RWPE1 (cell line): Measurements from ENCODE around the gene DHRS12.

Source experiments
- CTCF ChIA-PET: fragments of 350-600 bp; sonication (Branson Sonifier 250); formaldehyde crosslinking; extraction: SDS; loops from one replicate; lab custom pipeline; 2021; lab: Yijun Ruan, JAX
- POLR2A ChIA-PET: fragments of 400-600 bp; formaldehyde crosslinking; extraction: SDS; loops from one replicate; lab custom pipeline; 2020; ENCODE audit warnings: antibody characterized with exemption; ENCODE audit not compliant: low non-redundant PET; lab: Yijun Ruan, JAX
- DNase-seq: peaks from one replicate; pipeline ENCODE4 v3.0.0; 2012; ENCODE audit warnings: low spot score
- H3K27ac ChIP-seq: fragments of 450-650 bp; 2 replicates; pipeline ENCODE4 v1.5.1; 2017
- CTCF ChIP-seq: fragments of 450-650 bp; conservative IDR thresholded peaks from 2 replicates; pipeline ENCODE4 v1.5.1; 2017; ENCODE audit warnings: low read depth, mild to moderate bottlenecking

The DHRS12 gene

GRCh38 chr13:51768976-51769375, 35.0 kb downstream of the DHRS12 start:
- no peak for DNase-seq
- no peak for TF ChIP-seq CTCF
- peak overlapping the region; percentile 53; the same call in 1 of the 2 replicates for H3K27ac ChIP-seq
- CTCF ChIA-PET, result interaction anchor here (0.6 to 0.7 kb wide), 2 partner anchors 355 to 483 kb away, joined by 3 read pairs; no protein-coding TSS in a partner anchor
- POLR2A ChIA-PET, result interaction anchor here (0.6 kb wide), 1 partner anchor 305 kb away, joined by 3 read pairs; no protein-coding TSS in a partner anchor

- H3K27ac ChIP-seq, result peak overlapping the region; percentile 53; the same call in 1 of the 2 replicates
- ChIA-PET POLR2A (interaction anchor here (0.6 kb wide), 1 partner anchor 306 kb away, joined by 3 read pairs; no protein-coding TSS in a partner anchor), CTCF (interaction anchor here (0.6 to 0.7 kb wide), 2 partner anchors 355 to 482 kb away, joined by 3 read pairs; no protein-coding TSS in a partner anchor)
- TF ChIP-seq CTCF, result no peak
- DNase-seq, result no peak
Observed at GRCh38 chr13:51768378-51768921, 35.5 kb downstream of the DHRS12 start.

- ChIA-PET POLR2A (no interaction called here), CTCF (interaction anchor here (0.5 to 0.6 kb wide), 2 partner anchors 18 to 159 kb away, joined by 3 to 5 read pairs; no protein-coding TSS in a partner anchor)
- no peak for TF ChIP-seq CTCF
- no peak for DNase-seq
- no peak overlapping the region for H3K27ac ChIP-seq
Observed at GRCh38 chr13:51767100-51767499, 36.9 kb downstream of the DHRS12 start.

GRCh38 chr13:51765142-51765515, 38.8 kb downstream of the DHRS12 start:
- no peak for TF ChIP-seq CTCF
- H3K27ac ChIP-seq, result peak overlapping the region; percentile 8; the same call in 1 of the 2 replicates
- CTCF ChIA-PET, result no interaction called here
- DNase-seq, result no peak
- POLR2A ChIA-PET, result no interaction called here

GRCh38 chr13:51764184-51765141, 39.5 kb downstream of the DHRS12 start:
- DNase-seq, result no peak
- ChIA-PET POLR2A (no interaction called here), CTCF (interaction anchor here (0.5 kb wide), 1 partner anchor 29 kb away, joined by 4 read pairs; no protein-coding TSS in a partner anchor)
- TF ChIP-seq CTCF, result no peak
- peak overlapping the region; percentile 8 for H3K27ac ChIP-seq

GRCh38 chr13:51763486-51763885, 40.5 kb downstream of the DHRS12 start:
- TF ChIP-seq CTCF, result no peak
- CTCF ChIA-PET, result no interaction called here
- no peak overlapping the region for H3K27ac ChIP-seq
- POLR2A ChIA-PET, result no interaction called here
- DNase-seq, result no peak
